Measurements from ENCODE around the gene TMPRSS7. TPM values are rescaled to one million over a fixed set of nuclear protein-coding genes. Genes with fewer than 3 reads are reported as not detected.

TMPRSS7 gene
- polyA plus RNA-seq, 1 donor from 2014 or later, result 0.52 TPM

DNA sequence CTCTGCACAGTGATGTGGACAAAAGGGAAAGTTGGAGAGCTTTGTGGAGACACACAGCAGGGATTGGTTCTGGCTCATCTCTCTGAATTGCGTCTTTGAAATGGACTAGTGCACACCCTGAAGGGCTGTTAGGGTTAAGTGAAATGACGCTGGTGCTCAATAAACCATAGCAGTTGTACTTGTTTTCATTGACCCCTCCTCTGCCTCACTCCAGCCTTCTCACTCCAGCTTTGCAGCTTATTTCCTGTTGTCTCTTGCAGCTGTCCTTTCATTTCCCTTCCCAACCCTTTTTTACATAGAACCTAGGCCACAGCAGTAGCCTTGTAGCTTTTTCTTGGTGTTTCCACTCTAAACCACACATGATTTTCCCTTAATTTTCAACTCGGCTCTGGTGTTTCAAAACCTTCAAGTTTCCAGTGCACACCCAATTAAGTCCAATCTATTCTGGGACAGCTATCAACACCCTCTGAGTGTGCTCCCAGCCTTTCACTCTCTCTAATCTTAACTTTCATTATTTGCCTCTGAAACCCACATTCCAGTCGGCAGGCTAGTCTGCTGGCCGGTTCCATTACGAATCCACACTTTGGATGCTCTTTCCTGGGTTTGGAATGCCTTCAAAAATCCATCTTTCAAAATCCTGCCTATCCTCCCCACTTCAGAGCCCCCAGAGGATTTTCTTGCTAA is 58.1 kb downstream of the TMPRSS7 start:
- TF ChIP-seq, protein P1, sequence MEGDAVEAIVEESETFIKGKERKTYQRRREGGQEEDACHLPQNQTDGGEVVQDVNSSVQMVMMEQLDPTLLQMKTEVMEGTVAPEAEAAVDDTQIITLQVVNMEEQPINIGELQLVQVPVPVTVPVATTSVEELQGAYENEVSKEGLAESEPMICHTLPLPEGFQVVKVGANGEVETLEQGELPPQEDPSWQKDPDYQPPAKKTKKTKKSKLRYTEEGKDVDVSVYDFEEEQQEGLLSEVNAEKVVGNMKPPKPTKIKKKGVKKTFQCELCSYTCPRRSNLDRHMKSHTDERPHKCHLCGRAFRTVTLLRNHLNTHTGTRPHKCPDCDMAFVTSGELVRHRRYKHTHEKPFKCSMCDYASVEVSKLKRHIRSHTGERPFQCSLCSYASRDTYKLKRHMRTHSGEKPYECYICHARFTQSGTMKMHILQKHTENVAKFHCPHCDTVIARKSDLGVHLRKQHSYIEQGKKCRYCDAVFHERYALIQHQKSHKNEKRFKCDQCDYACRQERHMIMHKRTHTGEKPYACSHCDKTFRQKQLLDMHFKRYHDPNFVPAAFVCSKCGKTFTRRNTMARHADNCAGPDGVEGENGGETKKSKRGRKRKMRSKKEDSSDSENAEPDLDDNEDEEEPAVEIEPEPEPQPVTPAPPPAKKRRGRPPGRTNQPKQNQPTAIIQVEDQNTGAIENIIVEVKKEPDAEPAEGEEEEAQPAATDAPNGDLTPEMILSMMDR (IDR thresholded peaks at IDR 0.05; ENCODE audit: poor library complexity, severe bottlenecking), result no peak
- no peak for TF ChIP-seq EZH2 (IDR thresholded peaks at IDR 0.05; ENCODE audit: borderline replicate concordance, insufficient read depth, low read length, poor library complexity, severe bottlenecking)
- TF ChIP-seq, protein P2, sequence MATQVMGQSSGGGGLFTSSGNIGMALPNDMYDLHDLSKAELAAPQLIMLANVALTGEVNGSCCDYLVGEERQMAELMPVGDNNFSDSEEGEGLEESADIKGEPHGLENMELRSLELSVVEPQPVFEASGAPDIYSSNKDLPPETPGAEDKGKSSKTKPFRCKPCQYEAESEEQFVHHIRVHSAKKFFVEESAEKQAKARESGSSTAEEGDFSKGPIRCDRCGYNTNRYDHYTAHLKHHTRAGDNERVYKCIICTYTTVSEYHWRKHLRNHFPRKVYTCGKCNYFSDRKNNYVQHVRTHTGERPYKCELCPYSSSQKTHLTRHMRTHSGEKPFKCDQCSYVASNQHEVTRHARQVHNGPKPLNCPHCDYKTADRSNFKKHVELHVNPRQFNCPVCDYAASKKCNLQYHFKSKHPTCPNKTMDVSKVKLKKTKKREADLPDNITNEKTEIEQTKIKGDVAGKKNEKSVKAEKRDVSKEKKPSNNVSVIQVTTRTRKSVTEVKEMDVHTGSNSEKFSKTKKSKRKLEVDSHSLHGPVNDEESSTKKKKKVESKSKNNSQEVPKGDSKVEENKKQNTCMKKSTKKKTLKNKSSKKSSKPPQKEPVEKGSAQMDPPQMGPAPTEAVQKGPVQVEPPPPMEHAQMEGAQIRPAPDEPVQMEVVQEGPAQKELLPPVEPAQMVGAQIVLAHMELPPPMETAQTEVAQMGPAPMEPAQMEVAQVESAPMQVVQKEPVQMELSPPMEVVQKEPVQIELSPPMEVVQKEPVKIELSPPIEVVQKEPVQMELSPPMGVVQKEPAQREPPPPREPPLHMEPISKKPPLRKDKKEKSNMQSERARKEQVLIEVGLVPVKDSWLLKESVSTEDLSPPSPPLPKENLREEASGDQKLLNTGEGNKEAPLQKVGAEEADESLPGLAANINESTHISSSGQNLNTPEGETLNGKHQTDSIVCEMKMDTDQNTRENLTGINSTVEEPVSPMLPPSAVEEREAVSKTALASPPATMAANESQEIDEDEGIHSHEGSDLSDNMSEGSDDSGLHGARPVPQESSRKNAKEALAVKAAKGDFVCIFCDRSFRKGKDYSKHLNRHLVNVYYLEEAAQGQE (IDR thresholded peaks at IDR 0.05; ENCODE audit: borderline replicate concordance), result no peak
- TF ChIP-seq TAF1 (IDR thresholded peaks at IDR 0.05; ENCODE audit: low read depth), result no peak
- TF ChIP-seq SMC3 (conservative IDR thresholded peaks at IDR 0.05; ENCODE audit: poor library complexity), result no peak
- TF ChIP-seq RAD21 (conservative IDR thresholded peaks at IDR 0.05), result no peak
- TF ChIP-seq POLR2AphosphoS5 (IDR thresholded peaks at IDR 0.05), result no peak
- H4K20me1 ChIP-seq (ENCODE audit: insufficient read depth), result no peaks in the 10 kb centered on the region
- H3K79me2 ChIP-seq (replicated peaks; ENCODE audit: insufficient read depth, low read length), result no peaks in the 10 kb centered on the region
- H3K27ac ChIP-seq (ENCODE audit: low read length), result no peak overlapping the region
- H3K4me3 ChIP-seq (ENCODE audit: low read length), result no peak overlapping the region
- H3K9ac ChIP-seq (ENCODE audit: low read length), result no peak overlapping the region
- H3K4me2 ChIP-seq (ENCODE audit: low read length), result no peak overlapping the region
- H3F3A ChIP-seq (ENCODE audit: insufficient read depth, low read length, poor library complexity, severe bottlenecking), result no peaks in the 10 kb centered on the region
- no peaks in the 10 kb centered on the region for H3K36me3 ChIP-seq (ENCODE audit: insufficient read depth, low read length)
- peaks cover 3% of the 10 kb centered on the region for H3K27me3 ChIP-seq (ENCODE audit: insufficient read depth, low read depth, low read length)
- H3K9me3 ChIP-seq (ENCODE audit: low read length), result no peaks in the 10 kb centered on the region
- no peak overlapping the region for H2AFZ ChIP-seq (ENCODE audit: low read depth, low read length)
- no peaks in the 10 kb centered on the region for H3K9me2 ChIP-seq (ENCODE audit: insufficient read depth, low read length)

GRCh38 chr3:112093180-112093522 is 58.6 kb downstream of the TMPRSS7 start:
- no peaks in the 10 kb centered on the region for H3K27me3 ChIP-seq (ENCODE audit: insufficient read depth, low read depth, low read length)
- H3K79me2 ChIP-seq (replicated peaks; ENCODE audit: insufficient read depth, low read length), result no peaks in the 10 kb centered on the region
- no peaks in the 10 kb centered on the region for H3K9me2 ChIP-seq (ENCODE audit: insufficient read depth, low read length)
- no peak overlapping the region for H3K9ac ChIP-seq (ENCODE audit: low read length)
- no peaks in the 10 kb centered on the region for H3K36me3 ChIP-seq (ENCODE audit: insufficient read depth, low read length)
- no peak overlapping the region for H3K27ac ChIP-seq (ENCODE audit: low read length)
- no peak overlapping the region for H2AFZ ChIP-seq (ENCODE audit: low read depth, low read length)
- no peak overlapping the region for H3K4me3 ChIP-seq (ENCODE audit: low read length)
- H3K9me3 ChIP-seq (ENCODE audit: low read length), result no peaks in the 10 kb centered on the region
- no peaks in the 10 kb centered on the region for H3F3A ChIP-seq (ENCODE audit: insufficient read depth, low read length, poor library complexity, severe bottlenecking)
- TF ChIP-seq RAD21 (conservative IDR thresholded peaks at IDR 0.05) (no peak), TAF1 (IDR thresholded peaks at IDR 0.05; ENCODE audit: low read depth) (no peak), POLR2AphosphoS5 (IDR thresholded peaks at IDR 0.05) (no peak), SMC3 (conservative IDR thresholded peaks at IDR 0.05; ENCODE audit: poor library complexity) (no peak), EZH2 (IDR thresholded peaks at IDR 0.05; ENCODE audit: borderline replicate concordance, insufficient read depth, low read length, poor library complexity, severe bottlenecking) (no peak), MXI1 (conservative IDR thresholded peaks at IDR 0.05; ENCODE audit: poor library complexity, severe bottlenecking) (no peak)
- TF ChIP-seq, protein P2 (IDR thresholded peaks at IDR 0.05; ENCODE audit: borderline replicate concordance), result no peak
- TF ChIP-seq, protein P1 (IDR thresholded peaks at IDR 0.05; ENCODE audit: poor library complexity, severe bottlenecking), result no peak
- H4K20me1 ChIP-seq (ENCODE audit: insufficient read depth), result no peaks in the 10 kb centered on the region
- H3K4me2 ChIP-seq (ENCODE audit: low read length), result no peak overlapping the region
